Fibroblast of lung (primary cell): Measurements from ENCODE around the gene IL17C.

Experiments used
- EZH2 ChIP-seq: IDR thresholded peaks from 2 replicates; pipeline ENCODE4 v1.5.1; 2012; ENCODE audit warnings: low read length, control low read depth, mild to moderate bottlenecking; ENCODE audit errors: missing control alignments
- TF ChIP-seq, protein P1 (sequence below), 2 donors: IDR thresholded peaks in 1 of 2; conservative IDR thresholded peaks in 1 of 2; 1 replicate in 1 of 2; 2 replicates in 1 of 2; pipeline ENCODE4 v1.5.1; 2011 to 2012; ENCODE audit warnings: low read length in 2 of 2, control low read depth in 1 of 2, inconsistent platforms in 1 of 2, low read depth in 1 of 2, mild to moderate bottlenecking in 1 of 2

DNA sequence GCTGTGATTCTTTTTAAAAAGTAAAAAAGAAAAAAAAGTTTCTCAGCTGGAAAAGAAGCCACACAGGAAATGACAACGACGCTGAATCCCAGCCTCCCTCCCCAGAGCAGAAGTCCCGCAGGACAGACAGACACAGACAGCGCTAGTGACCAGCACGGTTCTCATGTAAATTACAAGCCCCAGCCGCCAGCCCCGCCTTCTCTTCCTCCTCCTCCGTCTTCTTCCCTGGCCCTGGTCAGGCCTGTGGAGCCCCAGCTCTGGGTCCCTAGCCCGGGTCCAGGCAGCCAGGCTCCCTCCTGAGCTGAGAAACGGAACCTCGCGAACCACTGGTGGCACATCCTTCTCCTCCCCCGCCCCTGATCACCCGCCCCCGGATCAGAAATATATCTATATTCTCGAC, 7.0 kb upstream of the IL17C start:
- TF ChIP-seq, protein P1, sequence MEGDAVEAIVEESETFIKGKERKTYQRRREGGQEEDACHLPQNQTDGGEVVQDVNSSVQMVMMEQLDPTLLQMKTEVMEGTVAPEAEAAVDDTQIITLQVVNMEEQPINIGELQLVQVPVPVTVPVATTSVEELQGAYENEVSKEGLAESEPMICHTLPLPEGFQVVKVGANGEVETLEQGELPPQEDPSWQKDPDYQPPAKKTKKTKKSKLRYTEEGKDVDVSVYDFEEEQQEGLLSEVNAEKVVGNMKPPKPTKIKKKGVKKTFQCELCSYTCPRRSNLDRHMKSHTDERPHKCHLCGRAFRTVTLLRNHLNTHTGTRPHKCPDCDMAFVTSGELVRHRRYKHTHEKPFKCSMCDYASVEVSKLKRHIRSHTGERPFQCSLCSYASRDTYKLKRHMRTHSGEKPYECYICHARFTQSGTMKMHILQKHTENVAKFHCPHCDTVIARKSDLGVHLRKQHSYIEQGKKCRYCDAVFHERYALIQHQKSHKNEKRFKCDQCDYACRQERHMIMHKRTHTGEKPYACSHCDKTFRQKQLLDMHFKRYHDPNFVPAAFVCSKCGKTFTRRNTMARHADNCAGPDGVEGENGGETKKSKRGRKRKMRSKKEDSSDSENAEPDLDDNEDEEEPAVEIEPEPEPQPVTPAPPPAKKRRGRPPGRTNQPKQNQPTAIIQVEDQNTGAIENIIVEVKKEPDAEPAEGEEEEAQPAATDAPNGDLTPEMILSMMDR (conservative IDR thresholded peaks at IDR 0.05 in 1 of 2, IDR thresholded peaks at IDR 0.05 in 1 of 2; ENCODE audit: low read depth in 1 of 2, low read length in 2 of 2), result no peak
- no peak for TF ChIP-seq EZH2
